ENCODE results near the gene PDZRN3. TPM values are rescaled to one million over a fixed set of nuclear protein-coding genes. Genes with fewer than 3 reads are reported as not detected.

The PDZRN3 gene
- total RNA-seq, 2 experiments from 2014 or later: not detected

DNA sequence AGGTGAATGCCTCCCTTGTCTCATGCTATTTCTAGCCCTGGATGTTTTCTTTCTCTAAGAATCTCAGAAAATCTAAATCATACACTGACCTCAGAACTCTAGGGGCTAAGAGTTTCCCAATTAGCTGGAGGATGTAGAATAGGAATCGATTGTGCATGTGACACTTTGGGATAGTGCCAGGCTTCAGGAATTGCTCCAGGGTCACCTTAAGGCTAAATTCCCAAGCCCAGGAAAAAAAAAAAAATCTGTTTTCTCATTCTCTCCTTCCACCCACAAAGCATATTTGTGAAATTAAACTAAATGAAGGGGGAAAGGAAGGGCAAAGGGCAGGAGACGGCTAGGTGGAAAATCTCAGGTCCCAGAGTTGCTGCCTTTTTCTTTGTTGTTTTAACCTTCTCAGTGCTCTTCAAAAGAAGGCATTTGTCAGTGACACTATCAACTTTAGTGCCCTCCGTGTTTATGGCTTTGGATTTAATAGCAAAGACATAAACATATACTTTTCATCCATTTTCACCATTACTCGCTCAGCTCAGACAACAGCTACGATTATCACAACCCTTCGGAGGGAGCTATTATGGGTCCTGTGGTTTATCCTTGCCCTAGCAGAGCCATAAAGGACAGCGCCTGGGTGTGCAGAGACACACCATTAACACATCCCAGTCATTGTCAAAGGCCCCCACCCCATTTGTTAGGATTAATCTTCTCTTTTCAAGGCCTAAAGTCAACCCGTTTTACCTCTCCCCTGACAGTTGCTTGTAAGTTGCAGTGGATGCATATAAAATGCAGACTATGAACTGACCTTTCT lies 271.7 kb downstream of the PDZRN3 start:
- H3K27me3 Mint-ChIP-seq: peaks cover 1% of the 10 kb centered on the region
- POLR2A ChIA-PET: no interaction called here
- TF ChIP-seq, protein P1, sequence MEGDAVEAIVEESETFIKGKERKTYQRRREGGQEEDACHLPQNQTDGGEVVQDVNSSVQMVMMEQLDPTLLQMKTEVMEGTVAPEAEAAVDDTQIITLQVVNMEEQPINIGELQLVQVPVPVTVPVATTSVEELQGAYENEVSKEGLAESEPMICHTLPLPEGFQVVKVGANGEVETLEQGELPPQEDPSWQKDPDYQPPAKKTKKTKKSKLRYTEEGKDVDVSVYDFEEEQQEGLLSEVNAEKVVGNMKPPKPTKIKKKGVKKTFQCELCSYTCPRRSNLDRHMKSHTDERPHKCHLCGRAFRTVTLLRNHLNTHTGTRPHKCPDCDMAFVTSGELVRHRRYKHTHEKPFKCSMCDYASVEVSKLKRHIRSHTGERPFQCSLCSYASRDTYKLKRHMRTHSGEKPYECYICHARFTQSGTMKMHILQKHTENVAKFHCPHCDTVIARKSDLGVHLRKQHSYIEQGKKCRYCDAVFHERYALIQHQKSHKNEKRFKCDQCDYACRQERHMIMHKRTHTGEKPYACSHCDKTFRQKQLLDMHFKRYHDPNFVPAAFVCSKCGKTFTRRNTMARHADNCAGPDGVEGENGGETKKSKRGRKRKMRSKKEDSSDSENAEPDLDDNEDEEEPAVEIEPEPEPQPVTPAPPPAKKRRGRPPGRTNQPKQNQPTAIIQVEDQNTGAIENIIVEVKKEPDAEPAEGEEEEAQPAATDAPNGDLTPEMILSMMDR (IDR thresholded peaks at IDR 0.05): no peak
- intact Hi-C loops (cut with micrococcal nuclease): no loop called here
- CTCF ChIA-PET: no interaction called here
- no peaks in the 10 kb centered on the region for H3K4me1 Mint-ChIP-seq (ENCODE audit: low read depth)
- H3K36me3 Mint-ChIP-seq (ENCODE audit: low read depth): no peaks in the 10 kb centered on the region
- no peak for DNase-seq
- ATAC-seq: no peak
- H3K4me3 Mint-ChIP-seq: no peak overlapping the region
- H3K9me3 Mint-ChIP-seq: no peaks in the 10 kb centered on the region
- H3K27ac Mint-ChIP-seq: no peak overlapping the region

DNA sequence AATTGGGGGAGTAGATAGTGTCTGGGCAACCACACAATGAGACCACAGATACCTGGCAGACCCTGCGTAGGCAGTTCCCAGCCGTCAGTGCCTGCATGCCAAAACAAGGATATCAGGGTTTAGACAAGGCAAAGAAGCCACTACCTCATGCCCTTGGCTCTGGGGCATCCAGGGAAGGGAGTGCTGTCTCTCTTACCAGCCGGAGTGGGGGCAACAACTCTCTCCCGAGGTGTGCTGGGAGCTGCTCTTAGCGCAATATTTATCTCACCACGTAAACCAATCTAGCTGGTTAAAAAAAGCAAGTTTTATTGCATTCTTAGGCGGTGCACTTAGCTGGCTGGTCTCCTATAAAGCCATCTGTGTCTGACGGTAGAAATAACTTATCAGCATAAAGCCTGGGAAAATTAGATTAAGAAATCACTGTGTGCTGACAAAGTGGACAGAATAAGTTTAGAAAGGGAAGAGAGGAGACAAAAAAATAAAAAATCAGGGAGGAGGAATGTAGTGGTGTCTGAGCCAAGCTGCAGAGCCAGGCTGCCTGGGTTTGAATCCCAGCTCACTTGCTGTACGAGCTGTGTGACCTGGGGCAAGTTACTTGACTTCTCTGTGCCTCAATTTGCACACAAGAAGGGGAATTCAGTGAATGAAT lies 273.2 kb downstream of the PDZRN3 start:
- no peak for DNase-seq
- Mint-ChIP-seq H3K4me3 (no peak overlapping the region), H3K36me3 (ENCODE audit: low read depth) (no peaks in the 10 kb centered on the region), H3K9me3 (no peaks in the 10 kb centered on the region), H3K27ac (no peak overlapping the region), H3K4me1 (ENCODE audit: low read depth) (no peaks in the 10 kb centered on the region), H3K27me3 (peaks cover 1% of the 10 kb centered on the region)
- no peak for ATAC-seq
- TF ChIP-seq, protein P1 (IDR thresholded peaks at IDR 0.05): no peak
- intact Hi-C loops (cut with micrococcal nuclease): no loop called here
- ChIA-PET POLR2A (no interaction called here), CTCF (no interaction called here)

DNA sequence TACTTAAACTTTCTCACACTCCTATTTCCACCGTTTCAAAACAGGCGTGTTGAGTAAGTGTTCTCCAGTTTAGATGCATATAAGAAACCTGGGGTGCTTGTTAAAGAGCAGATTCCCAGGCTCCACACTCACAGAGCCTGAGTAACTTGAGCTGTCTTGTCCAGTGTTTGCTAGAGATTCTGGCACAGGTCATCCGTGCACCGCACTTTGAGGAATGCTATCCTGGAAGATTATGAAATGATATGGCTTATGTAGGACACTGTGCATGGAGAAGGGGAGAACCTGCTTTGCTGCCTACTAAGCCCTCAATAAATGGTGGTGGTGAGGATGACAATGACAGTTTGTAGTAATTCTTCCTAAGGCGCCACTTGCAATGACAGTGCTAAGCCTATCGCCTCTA lies 273.7 kb downstream of the PDZRN3 start:
- ChIA-PET CTCF (no interaction called here), POLR2A (no interaction called here)
- H3K4me3 Mint-ChIP-seq: no peak overlapping the region
- intact Hi-C loops (cut with micrococcal nuclease): no loop called here
- no peaks in the 10 kb centered on the region for H3K36me3 Mint-ChIP-seq (ENCODE audit: low read depth)
- H3K9me3 Mint-ChIP-seq: no peaks in the 10 kb centered on the region
- no peaks in the 10 kb centered on the region for H3K4me1 Mint-ChIP-seq (ENCODE audit: low read depth)
- TF ChIP-seq, protein P1 (IDR thresholded peaks at IDR 0.05): no peak
- peaks cover 1% of the 10 kb centered on the region for H3K27me3 Mint-ChIP-seq
- no peak for DNase-seq
- no peak for ATAC-seq
- no peak overlapping the region for H3K27ac Mint-ChIP-seq

DNA sequence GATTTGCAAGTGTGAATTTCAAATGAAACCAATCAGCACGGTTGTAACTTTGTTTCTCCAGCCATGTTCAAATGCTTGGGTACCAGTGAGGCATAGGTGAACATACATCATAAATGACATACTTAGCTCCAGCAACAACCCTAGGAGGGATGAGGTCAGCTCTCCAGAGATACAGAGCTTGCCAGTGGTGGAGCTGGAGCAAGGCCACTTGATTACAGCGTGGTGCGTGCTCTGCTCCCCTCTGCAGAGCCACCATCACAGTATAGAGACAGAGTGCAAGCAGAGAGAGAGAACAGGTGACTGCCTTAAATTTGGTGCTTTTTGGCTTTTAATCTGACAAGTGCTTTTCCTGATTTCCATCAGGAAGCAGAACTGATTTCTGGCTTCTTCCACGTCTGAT lies 275.1 kb downstream of the PDZRN3 start:
- H3K4me1 Mint-ChIP-seq (ENCODE audit: low read depth): no peaks in the 10 kb centered on the region
- TF ChIP-seq, protein P1 (IDR thresholded peaks at IDR 0.05): no peak
- H3K36me3 Mint-ChIP-seq (ENCODE audit: low read depth): no peaks in the 10 kb centered on the region
- DNase-seq (no peak), ATAC-seq (no peak)
- H3K27ac Mint-ChIP-seq: no peak overlapping the region
- ChIA-PET POLR2A (no interaction called here), CTCF (no interaction called here)
- intact Hi-C loops (cut with micrococcal nuclease): no loop called here
- H3K27me3 Mint-ChIP-seq: peaks cover 1% of the 10 kb centered on the region
- no peak overlapping the region for H3K4me3 Mint-ChIP-seq
- no peaks in the 10 kb centered on the region for H3K9me3 Mint-ChIP-seq

DNA sequence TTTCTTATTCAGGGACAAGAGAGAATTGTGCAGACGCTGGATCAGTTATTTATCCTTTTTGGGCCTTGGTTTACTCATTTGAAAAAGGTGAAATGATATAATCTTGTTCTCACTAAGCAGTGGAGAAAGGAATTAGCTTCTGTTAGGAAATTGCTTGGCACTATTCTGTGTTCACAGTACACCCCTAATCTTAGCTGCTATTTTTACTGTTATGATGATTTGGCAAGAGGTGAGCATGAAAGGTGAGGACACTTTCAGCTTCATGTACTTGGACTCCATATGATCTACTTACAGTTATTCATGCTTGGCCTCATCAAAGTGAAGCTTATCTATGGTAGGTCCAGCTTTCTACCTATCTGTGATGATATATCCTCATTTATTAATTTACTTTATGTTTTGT lies 282.7 kb downstream of the PDZRN3 start:
- Mint-ChIP-seq H3K27me3 (no peaks in the 10 kb centered on the region), H3K4me1 (ENCODE audit: low read depth) (no peaks in the 10 kb centered on the region), H3K36me3 (ENCODE audit: low read depth) (no peaks in the 10 kb centered on the region), H3K9me3 (no peaks in the 10 kb centered on the region), H3K27ac (no peak overlapping the region), H3K4me3 (no peak overlapping the region)
- intact Hi-C loops (cut with micrococcal nuclease): no loop called here
- DNase-seq (no peak), ATAC-seq (no peak)
- CTCF ChIA-PET: no interaction called here
- POLR2A ChIA-PET: no interaction called here
- TF ChIP-seq, protein P1 (IDR thresholded peaks at IDR 0.05): no peak

All from activated CD8-positive, alpha-beta T cell treated with anti-CD3 and anti-CD28 coated beads for 36 hours (primary cell).